HepG2 (cell line): Measurements from ENCODE around the gene GNGT2. TPM values are rescaled to one million over a fixed set of nuclear protein-coding genes. Genes with fewer than 3 reads are reported as not detected.

Source experiments
- ATAD3A ChIP-seq: sonication (generic); formaldehyde crosslinking; IDR thresholded peaks from 2 replicates; pipeline ENCODE4 v1.4.0; 2020; ENCODE audit warnings: missing genetic modification reagents
- ATF3 ChIP-seq: sonication (generic); formaldehyde crosslinking; IDR thresholded peaks from 2 replicates; pipeline ENCODE4 v1.4.0; 2020; ENCODE audit warnings: missing genetic modification reagents
- CBX1 ChIP-seq: IDR thresholded peaks from one replicate; pipeline ENCODE4 v1.6.1; 2016; ENCODE audit warnings: antibody characterized with exemption, low read depth
- KDM4B ChIP-seq: sonication (generic); formaldehyde crosslinking; IDR thresholded peaks from 2 replicates; pipeline ENCODE4 v1.4.0; 2020; ENCODE audit warnings: missing genetic modification reagents
- NR2F2 ChIP-seq: IDR thresholded peaks from 2 replicates; pipeline ENCODE4 v1.6.1; 2012; ENCODE audit warnings: low read depth, inconsistent platforms, borderline replicate concordance
- RFX3 ChIP-seq: IDR thresholded peaks from 2 replicates; pipeline ENCODE4 v1.6.1; 2016; ENCODE audit warnings: missing biosample characterization, missing genetic modification reagents
- SALL1 ChIP-seq: sonication (generic); formaldehyde crosslinking; IDR thresholded peaks from 2 replicates; pipeline ENCODE4 v1.8.0; 2022; ENCODE audit warnings: mild to moderate bottlenecking, missing genetic modification reagents
- SMYD3 ChIP-seq: sonication (generic); formaldehyde crosslinking; IDR thresholded peaks from 2 replicates; pipeline ENCODE4 v1.8.1; 2023; ENCODE audit warnings: mild to moderate bottlenecking, missing genetic modification reagents
- YEATS4 ChIP-seq: sonication (generic); formaldehyde crosslinking; IDR thresholded peaks from 2 replicates; pipeline ENCODE4 v1.4.0; 2020; ENCODE audit warnings: missing genetic modification reagents, borderline replicate concordance
- ZEB1 ChIP-seq: IDR thresholded peaks from 2 replicates; pipeline ENCODE4 v1.6.1; 2012; ENCODE audit warnings: mild to moderate bottlenecking, low read depth, inconsistent platforms; ENCODE audit not compliant: insufficient replicate concordance
- ZFYVE20 ChIP-seq: sonication (generic); formaldehyde crosslinking; IDR thresholded peaks from 2 replicates; pipeline ENCODE4 v1.8.0; 2023; ENCODE audit warnings: low read depth, mild to moderate bottlenecking, moderate library complexity, missing genetic modification reagents, borderline replicate concordance
- ZNF10 ChIP-seq: sonication (generic); formaldehyde crosslinking; IDR thresholded peaks from 2 replicates; pipeline ENCODE4 v1.4.0; 2020; ENCODE audit warnings: mild to moderate bottlenecking, low read depth, missing genetic modification reagents, borderline replicate concordance
- ZNF354B ChIP-seq: sonication (generic); formaldehyde crosslinking; IDR thresholded peaks from 2 replicates; pipeline ENCODE4 v1.8.0; 2022; ENCODE audit warnings: mild to moderate bottlenecking, missing genetic modification reagents
- ZNF468 ChIP-seq: sonication (generic); formaldehyde crosslinking; IDR thresholded peaks from 2 replicates; pipeline ENCODE4 v1.8.0; 2022; ENCODE audit warnings: mild to moderate bottlenecking, moderate library complexity, missing genetic modification reagents
- ZNF530 ChIP-seq: sonication (generic); formaldehyde crosslinking; IDR thresholded peaks from 2 replicates; pipeline ENCODE4 v1.5.0; 2020; ENCODE audit warnings: low read depth, mild to moderate bottlenecking, missing genetic modification reagents
- ZNF558 ChIP-seq: sonication (generic); formaldehyde crosslinking; IDR thresholded peaks from 2 replicates; pipeline ENCODE4 v1.9.0; 2022; ENCODE audit warnings: mild to moderate bottlenecking, missing genetic modification reagents, borderline replicate concordance
- polyA plus RNA-seq, 8 experiments: library from polyadenylated mRNA; depleted of rRNA in 3 of 8; stranded (reverse) in 7 of 8; unstranded in 1 of 8; fragments of >200 nt; fragmentation: Illumina TruSeq in 4 of 8; extraction: Trizol in 4 of 8; gene quantifications; 2 replicates each; pipeline versions ENCODE4 v1.2.1 to v1.2.3, GENCODE V29; 2011 to 2016; ENCODE audit warnings: low read depth in 4 of 8, missing spikeins in 1 of 8, mixed read lengths in 1 of 8; ENCODE audit not compliant: insufficient read depth in 1 of 8
- total RNA-seq, 5 experiments: library from RNA; depleted of rRNA; stranded (reverse); fragments of >200 nt; fragmentation: Illumina TruSeq; extraction: Trizol; gene quantifications; 2 replicates each; pipeline ENCODE4 v1.2.3, GENCODE V29; 2016; ENCODE audit warnings: low read depth in 1 of 5
- TF ChIP-seq, protein P1 (sequence below): sonication (generic); formaldehyde crosslinking; IDR thresholded peaks from 2 replicates; pipeline ENCODE4 v1.4.0; 2020; ENCODE audit warnings: missing genetic modification reagents
- TF ChIP-seq, protein P2 (sequence below), 2 experiments: sonication (generic) in 1 of 2; formaldehyde crosslinking in 1 of 2; IDR thresholded peaks; 2 replicates each; pipeline versions ENCODE4 v1.5.1 to v1.6.1; 2011 to 2020; ENCODE audit warnings: borderline replicate concordance in 1 of 2, low read depth in 1 of 2, low read length in 1 of 2, mild to moderate bottlenecking in 1 of 2, missing genetic modification reagents in 1 of 2, moderate library complexity in 1 of 2
- TF ChIP-seq, protein P3 (sequence below), 2 experiments: sonication (generic) in 1 of 2; formaldehyde crosslinking in 1 of 2; IDR thresholded peaks; 2 replicates each; pipeline versions ENCODE4 v1.4.0 to v1.6.1; 2016 to 2020; ENCODE audit warnings: borderline replicate concordance in 1 of 2, low read depth in 1 of 2, mild to moderate bottlenecking in 1 of 2, missing genetic modification reagents in 1 of 2

GNGT2 gene
- total and polyA plus RNA-seq, 2 of the 13 experiments (the other 11 are each of a cell fraction or from before 2014, with no cell fraction given) = not detected

- TF ChIP-seq, protein P1, sequence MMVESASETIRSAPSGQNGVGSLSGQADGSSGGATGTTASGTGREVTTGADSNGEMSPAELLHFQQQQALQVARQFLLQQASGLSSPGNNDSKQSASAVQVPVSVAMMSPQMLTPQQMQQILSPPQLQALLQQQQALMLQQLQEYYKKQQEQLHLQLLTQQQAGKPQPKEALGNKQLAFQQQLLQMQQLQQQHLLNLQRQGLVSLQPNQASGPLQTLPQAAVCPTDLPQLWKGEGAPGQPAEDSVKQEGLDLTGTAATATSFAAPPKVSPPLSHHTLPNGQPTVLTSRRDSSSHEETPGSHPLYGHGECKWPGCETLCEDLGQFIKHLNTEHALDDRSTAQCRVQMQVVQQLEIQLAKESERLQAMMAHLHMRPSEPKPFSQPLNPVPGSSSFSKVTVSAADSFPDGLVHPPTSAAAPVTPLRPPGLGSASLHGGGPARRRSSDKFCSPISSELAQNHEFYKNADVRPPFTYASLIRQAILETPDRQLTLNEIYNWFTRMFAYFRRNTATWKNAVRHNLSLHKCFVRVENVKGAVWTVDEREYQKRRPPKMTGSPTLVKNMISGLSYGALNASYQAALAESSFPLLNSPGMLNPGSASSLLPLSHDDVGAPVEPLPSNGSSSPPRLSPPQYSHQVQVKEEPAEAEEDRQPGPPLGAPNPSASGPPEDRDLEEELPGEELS = no peak
- no peak for TF ChIP-seq ZEB1
- no peak for TF ChIP-seq ATAD3A
- TF ChIP-seq, protein P2, sequence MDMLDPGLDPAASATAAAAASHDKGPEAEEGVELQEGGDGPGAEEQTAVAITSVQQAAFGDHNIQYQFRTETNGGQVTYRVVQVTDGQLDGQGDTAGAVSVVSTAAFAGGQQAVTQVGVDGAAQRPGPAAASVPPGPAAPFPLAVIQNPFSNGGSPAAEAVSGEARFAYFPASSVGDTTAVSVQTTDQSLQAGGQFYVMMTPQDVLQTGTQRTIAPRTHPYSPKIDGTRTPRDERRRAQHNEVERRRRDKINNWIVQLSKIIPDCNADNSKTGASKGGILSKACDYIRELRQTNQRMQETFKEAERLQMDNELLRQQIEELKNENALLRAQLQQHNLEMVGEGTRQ (IDR thresholded peaks at IDR 0.05; ENCODE audit: low read depth, low read length) = no peak
- TF ChIP-seq, protein P2 (CRISPR knock-in tag; IDR thresholded peaks at IDR 0.05; ENCODE audit: borderline replicate concordance) = 0 out of 2 replicates have a peak, but pooled peaks have one; percentile 14
- TF ChIP-seq ZNF558 (CRISPR knock-in tag) = no peak
- no peak for TF ChIP-seq RFX3
- TF ChIP-seq ZFYVE20 (CRISPR knock-in tag) = no peak
- no peak for TF ChIP-seq ZNF468 (CRISPR knock-in tag)
- TF ChIP-seq KDM4B (CRISPR knock-in tag) = no peak
- TF ChIP-seq SALL1 (CRISPR knock-in tag) = peak; percentile 53; the same call in 1 of the 2 replicates
- no peak for TF ChIP-seq ZNF530
- no peak for TF ChIP-seq ATF3 (CRISPR knock-in tag)
- no peak for TF ChIP-seq NR2F2
- TF ChIP-seq SMYD3 = no peak
- no peak for TF ChIP-seq ZNF354B (CRISPR knock-in tag)
- no peak for TF ChIP-seq ZNF10 (CRISPR knock-in tag)
- no peak for TF ChIP-seq YEATS4 (CRISPR knock-in tag)
- no peak for TF ChIP-seq CBX1
- TF ChIP-seq, protein P3, sequence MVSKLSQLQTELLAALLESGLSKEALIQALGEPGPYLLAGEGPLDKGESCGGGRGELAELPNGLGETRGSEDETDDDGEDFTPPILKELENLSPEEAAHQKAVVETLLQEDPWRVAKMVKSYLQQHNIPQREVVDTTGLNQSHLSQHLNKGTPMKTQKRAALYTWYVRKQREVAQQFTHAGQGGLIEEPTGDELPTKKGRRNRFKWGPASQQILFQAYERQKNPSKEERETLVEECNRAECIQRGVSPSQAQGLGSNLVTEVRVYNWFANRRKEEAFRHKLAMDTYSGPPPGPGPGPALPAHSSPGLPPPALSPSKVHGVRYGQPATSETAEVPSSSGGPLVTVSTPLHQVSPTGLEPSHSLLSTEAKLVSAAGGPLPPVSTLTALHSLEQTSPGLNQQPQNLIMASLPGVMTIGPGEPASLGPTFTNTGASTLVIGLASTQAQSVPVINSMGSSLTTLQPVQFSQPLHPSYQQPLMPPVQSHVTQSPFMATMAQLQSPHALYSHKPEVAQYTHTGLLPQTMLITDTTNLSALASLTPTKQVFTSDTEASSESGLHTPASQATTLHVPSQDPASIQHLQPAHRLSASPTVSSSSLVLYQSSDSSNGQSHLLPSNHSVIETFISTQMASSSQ (IDR thresholded peaks at IDR 0.05; ENCODE audit: low read depth) = no peak
- TF ChIP-seq, protein P3 (CRISPR knock-in tag; IDR thresholded peaks at IDR 0.05; ENCODE audit: borderline replicate concordance) = no peak
These were observed 20.5 kb upstream of the GNGT2 start, which contains the start of gene PHOSPHO1 (continued) for GRCh38 chr17:49230636-49231562.
